Measurements from ENCODE around the gene CAPN13.

Gene CAPN13

DNA sequence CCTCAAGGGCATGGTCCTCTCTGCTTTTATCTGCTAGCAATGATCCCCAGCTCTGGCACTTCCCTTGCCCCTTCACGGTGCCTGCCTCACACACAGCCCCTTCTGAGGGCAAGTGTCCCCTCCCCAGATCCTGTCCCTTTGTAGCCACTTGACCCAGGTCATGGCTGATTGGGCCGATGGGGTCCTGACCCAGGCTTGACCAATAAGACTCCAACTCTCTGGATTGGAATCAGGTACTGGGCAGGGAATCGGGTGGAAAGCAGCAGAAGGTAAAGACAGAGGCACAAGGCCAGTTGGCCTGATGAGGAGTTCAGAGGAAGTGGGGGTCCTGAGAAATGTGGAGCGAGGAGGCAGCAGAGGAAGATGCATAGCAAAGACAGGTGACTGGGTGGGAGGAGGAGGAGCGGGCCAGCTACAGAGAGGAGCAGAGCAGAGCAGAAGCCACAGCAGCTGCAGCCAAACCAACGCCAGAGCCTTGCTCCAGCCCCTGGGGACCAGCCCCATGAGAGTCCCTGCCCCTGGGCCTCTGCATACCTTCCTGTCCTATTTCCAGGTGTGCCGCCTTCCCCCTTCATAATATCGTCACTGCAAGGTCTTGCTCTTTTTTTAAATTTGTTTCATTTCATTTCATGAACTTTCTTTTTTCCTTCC, 39.1 kb downstream of the CAPN13 start:
- no peak for DNase-seq (ENCODE audit: low read depth, low spot score)
- H3K4me3 ChIP-seq (ENCODE audit: low read length): no peak overlapping the region

DNA sequence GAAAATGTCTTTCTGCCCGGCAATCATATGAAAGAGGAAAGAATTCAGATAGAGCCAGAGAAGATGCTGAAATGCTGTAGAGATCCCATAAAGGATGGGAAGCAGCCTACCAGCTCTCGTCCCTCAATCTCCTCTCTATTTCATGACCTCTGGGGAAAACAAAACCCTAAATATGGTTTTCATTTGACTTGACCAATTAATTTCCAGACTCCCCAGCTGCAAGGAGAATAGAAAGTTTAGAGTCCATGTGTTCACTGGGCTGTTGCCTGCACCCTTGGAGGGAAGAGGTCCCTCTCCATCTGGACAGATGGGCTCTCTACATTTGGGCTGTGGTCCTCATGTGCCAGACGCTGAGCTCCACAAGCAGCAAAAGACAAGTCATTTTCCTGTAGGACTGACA, 40.6 kb downstream of the CAPN13 start:
- no peak overlapping the region for H3K4me3 ChIP-seq (ENCODE audit: low read length)
- DNase-seq (ENCODE audit: low read depth, low spot score): no peak

- no peak overlapping the region for H3K4me3 ChIP-seq (ENCODE audit: low read length)
- DNase-seq (ENCODE audit: low read depth, low spot score): peak; percentile 28
Measured at GRCh38 chr2:30765876-30766470, 41.3 kb downstream of the CAPN13 start.

- DNase-seq (ENCODE audit: low read depth, low spot score): no peak
- no peak overlapping the region for H3K4me3 ChIP-seq (ENCODE audit: low read length)
Measured at GRCh38 chr2:30765191-30765590, 42.1 kb downstream of the CAPN13 start.

DNA sequence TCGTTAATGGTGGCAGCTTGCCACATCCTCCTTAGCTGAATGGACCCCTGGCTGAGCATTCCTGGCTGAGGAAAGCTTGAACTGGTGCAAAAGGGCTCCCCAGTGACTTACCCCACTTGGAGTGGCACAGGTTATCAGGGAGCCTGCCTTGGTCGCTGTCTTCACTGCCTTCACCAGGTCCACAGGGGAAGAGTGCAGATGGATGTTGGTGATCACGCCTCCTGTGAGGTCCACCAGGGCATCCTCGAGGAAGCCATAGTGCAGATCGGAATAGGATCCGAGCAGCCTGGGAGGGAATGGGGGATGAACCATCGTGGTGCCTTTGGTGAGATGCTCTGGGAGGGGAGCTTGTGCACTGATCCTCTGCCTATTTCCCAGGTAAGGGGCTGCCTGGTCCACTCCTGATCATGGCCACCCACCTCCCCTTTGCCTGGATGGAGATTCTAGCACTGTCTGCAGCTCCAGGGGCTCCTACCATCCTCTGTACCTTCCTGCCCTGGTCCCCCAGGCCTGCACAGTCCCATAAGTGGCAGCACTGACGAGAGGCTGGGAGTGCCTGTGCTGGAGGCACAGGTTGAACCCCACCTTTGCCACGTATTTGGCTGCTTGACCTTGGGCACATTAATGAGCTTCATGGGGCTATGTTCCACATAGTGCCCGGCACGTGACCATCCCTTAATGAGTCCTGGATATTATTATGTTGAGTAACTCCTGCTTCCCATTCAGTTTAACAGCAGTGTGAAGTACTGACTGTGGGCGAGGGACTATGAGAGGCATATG, 43.0 kb downstream of the CAPN13 start:
- no peak for DNase-seq (ENCODE audit: low read depth, low spot score)

DNA sequence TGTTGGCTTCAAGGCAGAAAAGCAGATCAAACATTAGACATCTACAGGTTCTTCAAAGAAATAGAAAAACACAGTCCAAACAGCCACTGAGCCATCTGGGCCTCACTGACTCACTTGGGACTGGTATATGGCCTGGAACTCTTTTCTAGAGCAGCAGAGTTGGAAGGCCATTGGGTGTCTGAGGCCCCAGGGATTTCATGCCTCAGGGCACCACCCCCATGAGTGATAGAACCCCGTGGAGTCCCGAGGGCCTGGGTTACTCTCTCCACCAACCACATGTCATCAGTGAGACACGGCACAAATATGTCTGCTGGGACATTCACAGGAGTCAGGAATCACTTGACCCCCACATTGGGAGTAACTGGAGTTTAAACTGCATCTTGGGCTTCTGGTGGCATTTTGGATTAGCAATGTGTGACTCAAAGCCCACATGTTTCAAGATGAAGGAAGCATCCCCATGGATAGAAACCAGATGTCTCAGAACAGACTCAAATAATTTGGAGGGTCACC, 44.0 kb downstream of the CAPN13 start:
- no peak overlapping the region for H3K4me3 ChIP-seq (ENCODE audit: low read length)
- no peak for DNase-seq (ENCODE audit: low read depth, low spot score)

More for the DNA sequence above, 43.0 kb downstream of the CAPN13 start:
- no peak overlapping the region for H3K4me3 ChIP-seq (ENCODE audit: low read length)

DNA sequence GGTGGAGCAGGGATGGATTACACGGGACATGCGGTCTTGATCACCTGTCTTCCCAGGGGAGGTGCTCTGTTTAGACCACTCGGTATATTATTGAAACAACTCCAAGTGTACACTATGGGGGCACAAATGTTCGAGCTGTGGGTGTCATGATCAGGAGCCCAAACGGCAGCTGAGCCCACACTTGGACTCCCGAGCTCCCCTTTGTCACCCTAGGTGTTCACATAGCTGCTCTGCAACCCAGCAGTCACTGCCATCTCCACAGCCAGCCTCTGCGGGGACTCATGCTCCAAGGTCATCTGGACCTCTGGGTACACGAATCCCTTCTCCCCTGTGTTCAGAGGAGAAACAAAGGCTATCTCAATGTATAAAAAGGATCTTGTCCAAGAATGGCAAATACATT, 46.0 kb downstream of the CAPN13 start:
- DNase-seq (ENCODE audit: low read depth, low spot score): no peak
- H3K4me3 ChIP-seq (ENCODE audit: low read length): no peak overlapping the region

- DNase-seq (ENCODE audit: low read depth, low spot score): no peak
- H3K4me3 ChIP-seq (ENCODE audit: low read length): no peak overlapping the region
Measured at GRCh38 chr2:30759481-30759880, 47.8 kb downstream of the CAPN13 start.

DNA sequence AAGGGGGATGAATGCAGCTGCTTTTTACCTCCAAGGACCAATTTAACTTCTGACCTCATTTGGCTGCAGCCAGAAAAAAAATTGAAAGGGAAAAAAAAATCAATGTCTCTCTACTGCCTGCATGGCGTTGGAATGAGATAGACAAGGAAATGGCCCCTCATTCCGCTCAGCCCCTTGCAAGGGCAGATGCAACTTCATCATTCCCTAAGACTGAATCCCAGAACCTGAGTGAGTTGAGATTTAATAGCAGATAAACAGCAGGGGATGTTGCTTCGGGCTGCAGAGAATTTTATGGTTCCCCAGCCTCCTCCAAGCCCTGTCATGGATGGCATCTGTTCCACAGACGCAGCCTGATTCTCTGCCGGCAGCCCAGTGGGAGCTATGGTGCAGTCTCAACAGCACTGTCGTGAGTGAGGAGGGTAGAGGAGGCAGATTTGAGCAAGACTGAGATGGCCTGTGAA, 49.0 kb downstream of the CAPN13 start:
- DNase-seq (ENCODE audit: low read depth, low spot score): no peak

GRCh38 chr2:30757749-30758148, 49.5 kb downstream of the CAPN13 start:
- no peak for DNase-seq (ENCODE audit: low read depth, low spot score)
- H3K4me3 ChIP-seq (ENCODE audit: low read length): no peak overlapping the region

More for the DNA sequence above, 49.0 kb downstream of the CAPN13 start:
- H3K4me3 ChIP-seq (ENCODE audit: low read length): no peak overlapping the region

DNA sequence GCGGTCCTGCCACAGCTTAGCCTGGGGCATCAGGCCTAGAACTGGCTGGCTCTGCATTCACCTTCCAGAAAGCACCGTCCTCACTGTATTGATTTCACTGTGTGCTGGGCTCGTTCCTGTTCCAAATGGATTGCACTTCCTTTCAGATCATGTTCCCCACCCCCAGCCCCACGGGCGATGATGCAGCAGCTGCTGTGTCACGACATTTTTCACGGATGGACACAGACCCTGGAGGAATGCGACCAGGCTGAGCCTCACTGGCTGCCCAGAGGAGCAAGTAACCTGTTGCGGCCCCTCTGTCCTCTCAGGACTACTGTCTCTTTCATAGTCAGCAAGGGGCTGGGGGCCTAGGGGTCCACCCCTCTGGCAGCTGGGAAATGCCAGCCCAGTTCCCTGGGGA, 50.3 kb downstream of the CAPN13 start:
- no peak for DNase-seq (ENCODE audit: low read depth, low spot score)
- no peak overlapping the region for H3K4me3 ChIP-seq (ENCODE audit: low read length)

GRCh38 chr2:30756051-30756719, 51.1 kb downstream of the CAPN13 start:
- H3K4me3 ChIP-seq (ENCODE audit: low read length): no peak overlapping the region
- DNase-seq (ENCODE audit: low read depth, low spot score): no peak

- no peak for DNase-seq (ENCODE audit: low read depth, low spot score)
- no peak overlapping the region for H3K4me3 ChIP-seq (ENCODE audit: low read length)
Measured at GRCh38 chr2:30753630-30754029, 53.6 kb downstream of the CAPN13 start.

GRCh38 chr2:30752811-30753210, 54.4 kb downstream of the CAPN13 start:
- no peak for DNase-seq (ENCODE audit: low read depth, low spot score)
- no peak overlapping the region for H3K4me3 ChIP-seq (ENCODE audit: low read length)

GRCh38 chr2:30747206-30747605, 60.0 kb downstream of the CAPN13 start:
- no peak for DNase-seq (ENCODE audit: low read depth, low spot score)

GRCh38 chr2:30744823-30745222, 62.4 kb downstream of the CAPN13 start:
- no peak for DNase-seq (ENCODE audit: low read depth, low spot score)
- no peak overlapping the region for H3K4me3 ChIP-seq (ENCODE audit: low read length)

More at GRCh38 chr2:30747206-30747605, 60.0 kb downstream of the CAPN13 start:
- H3K4me3 ChIP-seq (ENCODE audit: low read length): no peak overlapping the region

DNA sequence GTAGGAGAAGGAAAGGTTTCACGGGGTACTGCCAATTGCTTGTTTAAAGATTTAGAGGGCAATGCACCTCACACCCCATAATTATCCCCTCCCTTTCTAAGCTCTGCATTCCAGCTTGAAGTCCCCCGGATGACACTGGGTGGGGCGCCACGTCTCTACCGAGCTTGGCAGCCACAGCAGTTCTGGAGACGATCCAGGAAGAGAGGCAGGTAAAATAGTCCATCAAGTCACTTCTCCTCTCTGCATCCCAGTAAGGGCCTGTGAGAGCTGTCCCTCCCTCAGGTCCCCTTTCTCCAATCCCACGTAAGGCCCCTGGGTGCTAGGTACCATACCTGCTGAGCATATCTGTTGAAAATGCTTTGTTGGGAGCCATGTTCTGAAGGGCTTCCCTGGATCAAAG, 65.7 kb downstream of the CAPN13 start:
- H3K4me3 ChIP-seq (ENCODE audit: low read length): no peak overlapping the region
- no peak for DNase-seq (ENCODE audit: low read depth, low spot score)

DNA sequence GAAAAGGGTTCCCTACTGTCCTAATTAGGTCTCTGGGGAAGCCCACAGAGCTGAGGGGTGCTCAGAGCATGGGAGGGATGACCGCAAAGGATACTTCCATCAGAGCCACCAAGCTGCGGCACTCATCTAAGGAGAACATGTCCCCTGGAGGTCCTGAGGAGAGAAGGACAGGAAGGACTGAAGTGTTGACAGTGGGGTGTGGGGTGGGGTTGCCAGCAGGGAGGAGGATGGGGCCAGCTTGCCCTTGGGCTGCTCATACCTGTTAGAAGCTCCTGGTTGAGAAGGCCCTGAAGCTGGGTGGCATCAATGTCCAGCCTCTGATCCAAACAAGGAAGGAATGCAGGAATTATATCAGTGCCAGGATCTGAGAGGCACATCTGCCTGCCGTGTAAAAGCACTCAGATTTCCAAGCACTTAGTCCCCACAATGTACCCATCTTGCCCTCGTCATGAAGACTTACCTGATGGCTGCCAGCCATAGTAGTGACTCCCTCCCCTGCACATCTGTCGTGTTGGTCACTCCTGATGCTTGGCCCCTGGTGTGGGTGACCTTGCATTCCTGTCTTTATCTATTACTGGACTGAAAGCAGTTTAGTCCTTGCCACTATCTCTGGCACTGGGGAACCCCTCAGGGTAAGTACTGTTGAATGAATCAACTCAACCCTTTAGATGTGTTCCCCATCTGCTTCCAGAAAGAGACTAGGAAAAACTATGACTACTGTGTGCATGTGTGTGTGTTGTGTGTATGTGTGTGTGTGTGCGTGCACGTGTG, 68.9 kb downstream of the CAPN13 start:
- H3K4me3 ChIP-seq (ENCODE audit: low read length): no peak overlapping the region
- no peak for DNase-seq (ENCODE audit: low read depth, low spot score)

- no peak overlapping the region for H3K4me3 ChIP-seq (ENCODE audit: low read length)
- no peak for DNase-seq (ENCODE audit: low read depth, low spot score)
Measured at GRCh38 chr2:30737326-30737610, 70.0 kb downstream of the CAPN13 start.

Measured in Jurkat, Clone E6-1 (cell line).